H1 (cell line): ENCODE data around the gene IFT20. TPM values are rescaled to one million over a fixed set of nuclear protein-coding genes. Genes with fewer than 3 reads are reported as not detected.

Source experiments
- CHD1 ChIP-seq: IDR thresholded peaks from 2 replicates; pipeline ENCODE4 v1.6.1; 2012; ENCODE audit warnings: low read depth, low read length, improper control_type of control experiment
- CHD2 ChIP-seq: IDR thresholded peaks from 2 replicates; pipeline ENCODE4 v1.6.1; 2012; ENCODE audit warnings: low read length, improper control_type of control experiment
- CREB1 ChIP-seq: IDR thresholded peaks from 2 replicates; pipeline ENCODE4 v1.6.1; 2012; ENCODE audit warnings: inconsistent platforms
- JUN ChIP-seq: IDR thresholded peaks from 2 replicates; pipeline ENCODE4 v1.6.1; 2011; ENCODE audit warnings: low read depth, mild to moderate bottlenecking, improper control_type of control experiment, low read length
- JUND ChIP-seq: IDR thresholded peaks from 2 replicates; pipeline ENCODE4 v1.6.1; 2011; ENCODE audit warnings: mild to moderate bottlenecking, improper control_type of control experiment, low read length
- MAFK ChIP-seq: IDR thresholded peaks from 2 replicates; pipeline ENCODE4 v1.6.1; 2012; ENCODE audit warnings: low read depth, mild to moderate bottlenecking, improper control_type of control experiment, low read length
- PHF8 ChIP-seq: fragments of 200-600 bp; sonication (generic); conservative IDR thresholded peaks from 2 replicates; pipeline ENCODE4 v1.7.1; 2012; ENCODE audit warnings: low read depth, mild to moderate bottlenecking, inconsistent platforms, low read length, moderate library complexity
- POLR2A ChIP-seq, 2 experiments: IDR thresholded peaks; 1 replicate in 1 of 2; 2 replicates in 1 of 2; pipeline ENCODE4 v1.6.1; 2011; ENCODE audit warnings: low read depth in 2 of 2, low read length in 2 of 2, mild to moderate bottlenecking in 2 of 2; ENCODE audit errors: control extremely low read depth in 1 of 2
- RBBP5 ChIP-seq: IDR thresholded peaks from 2 replicates; pipeline ENCODE4 v1.7.1; 2012; ENCODE audit warnings: low read depth, mild to moderate bottlenecking, inconsistent platforms, low read length, moderate library complexity, borderline replicate concordance
- SUZ12 ChIP-seq: fragments of 200-600 bp; sonication (generic); IDR thresholded peaks from 2 replicates; pipeline ENCODE4 v1.6.1; 2012; ENCODE audit warnings: mild to moderate bottlenecking, inconsistent platforms, low read length, moderate library complexity, mixed read lengths
- polyA plus RNA-seq, 7 experiments: library from polyadenylated mRNA; depleted of rRNA in 3 of 7; stranded (reverse) in 5 of 7; unstranded in 2 of 7; fragments of >200 nt in 5 of 7; fragments of 200-250 nt in 2 of 7; gene quantifications; 1 replicate in 5 of 7; 2 replicates in 1 of 7; 4 replicates in 1 of 7; pipeline versions ENCODE4 v1.2.1 to v1.2.3, GENCODE V29; 2011 to 2013; ENCODE audit warnings: missing spikeins in 2 of 7, mixed read lengths in 2 of 7
- total RNA-seq: library from RNA; stranded (reverse); fragmentation: NEBNext Ultra II Directional; extraction: Animal tissue kit (Norgen Biotek cat#: 25700); gene quantifications from 2 replicates; pipeline ENCODE4 v1.2.1, GENCODE V29; 2021
- TF ChIP-seq, protein P1 (sequence below): fragments of 300-600 bp; sonication (generic); IDR thresholded peaks from 2 replicates; pipeline ENCODE4 v1.7.1; 2012; ENCODE audit warnings: low read length, moderate library complexity, mild to moderate bottlenecking, inconsistent platforms; ENCODE audit not compliant: insufficient replicate concordance

IFT20 gene
- total and polyA plus RNA-seq, 2 of the 8 experiments (the other 6 are each of a cell fraction or from before 2014, with no cell fraction given), result 9.0 to 21.0 TPM

DNA sequence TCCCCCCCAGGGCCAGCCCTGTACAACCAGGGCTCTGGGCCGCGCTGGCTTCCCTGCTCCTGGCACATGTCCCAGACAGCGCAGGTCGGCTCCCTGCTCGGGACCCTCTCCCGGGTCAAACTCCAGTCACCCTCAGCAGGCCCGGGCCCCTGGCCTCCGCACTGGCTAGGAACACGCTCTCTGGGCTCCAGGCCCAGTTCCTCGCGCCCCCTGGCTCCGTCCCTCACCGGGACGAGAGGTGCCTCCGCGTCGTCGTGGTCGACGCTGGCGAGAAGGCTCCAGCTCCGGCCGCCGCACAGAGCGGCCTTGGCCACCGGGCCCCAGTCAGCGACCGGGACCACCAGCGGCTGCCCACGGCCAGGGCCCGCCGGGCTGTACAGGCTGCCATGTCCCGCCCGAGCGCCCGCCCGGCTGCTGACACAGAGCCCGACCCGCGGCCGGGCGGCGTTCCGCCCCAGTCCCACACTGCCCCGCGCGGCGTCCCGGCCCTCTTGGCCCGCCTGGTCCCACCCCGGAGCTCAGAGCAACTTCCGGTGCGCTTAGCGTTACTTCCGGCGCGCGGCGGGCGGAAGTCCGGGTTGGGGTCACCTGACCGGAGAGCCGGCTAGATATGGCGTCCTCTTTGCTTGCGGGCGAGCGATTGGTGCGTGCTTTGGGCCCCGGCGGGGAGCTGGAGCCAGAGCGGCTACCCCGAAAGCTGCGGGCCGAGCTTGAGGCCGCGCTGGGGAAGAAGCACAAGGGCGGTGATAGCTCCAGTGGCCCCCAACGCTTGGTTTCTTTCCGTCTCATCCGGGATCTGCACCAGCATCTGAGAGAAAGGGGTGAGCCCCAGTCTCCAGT lies 22.0 kb upstream of the IFT20 start, which contains the start of gene POLDIP2 (continued):
- TF ChIP-seq, protein P1, sequence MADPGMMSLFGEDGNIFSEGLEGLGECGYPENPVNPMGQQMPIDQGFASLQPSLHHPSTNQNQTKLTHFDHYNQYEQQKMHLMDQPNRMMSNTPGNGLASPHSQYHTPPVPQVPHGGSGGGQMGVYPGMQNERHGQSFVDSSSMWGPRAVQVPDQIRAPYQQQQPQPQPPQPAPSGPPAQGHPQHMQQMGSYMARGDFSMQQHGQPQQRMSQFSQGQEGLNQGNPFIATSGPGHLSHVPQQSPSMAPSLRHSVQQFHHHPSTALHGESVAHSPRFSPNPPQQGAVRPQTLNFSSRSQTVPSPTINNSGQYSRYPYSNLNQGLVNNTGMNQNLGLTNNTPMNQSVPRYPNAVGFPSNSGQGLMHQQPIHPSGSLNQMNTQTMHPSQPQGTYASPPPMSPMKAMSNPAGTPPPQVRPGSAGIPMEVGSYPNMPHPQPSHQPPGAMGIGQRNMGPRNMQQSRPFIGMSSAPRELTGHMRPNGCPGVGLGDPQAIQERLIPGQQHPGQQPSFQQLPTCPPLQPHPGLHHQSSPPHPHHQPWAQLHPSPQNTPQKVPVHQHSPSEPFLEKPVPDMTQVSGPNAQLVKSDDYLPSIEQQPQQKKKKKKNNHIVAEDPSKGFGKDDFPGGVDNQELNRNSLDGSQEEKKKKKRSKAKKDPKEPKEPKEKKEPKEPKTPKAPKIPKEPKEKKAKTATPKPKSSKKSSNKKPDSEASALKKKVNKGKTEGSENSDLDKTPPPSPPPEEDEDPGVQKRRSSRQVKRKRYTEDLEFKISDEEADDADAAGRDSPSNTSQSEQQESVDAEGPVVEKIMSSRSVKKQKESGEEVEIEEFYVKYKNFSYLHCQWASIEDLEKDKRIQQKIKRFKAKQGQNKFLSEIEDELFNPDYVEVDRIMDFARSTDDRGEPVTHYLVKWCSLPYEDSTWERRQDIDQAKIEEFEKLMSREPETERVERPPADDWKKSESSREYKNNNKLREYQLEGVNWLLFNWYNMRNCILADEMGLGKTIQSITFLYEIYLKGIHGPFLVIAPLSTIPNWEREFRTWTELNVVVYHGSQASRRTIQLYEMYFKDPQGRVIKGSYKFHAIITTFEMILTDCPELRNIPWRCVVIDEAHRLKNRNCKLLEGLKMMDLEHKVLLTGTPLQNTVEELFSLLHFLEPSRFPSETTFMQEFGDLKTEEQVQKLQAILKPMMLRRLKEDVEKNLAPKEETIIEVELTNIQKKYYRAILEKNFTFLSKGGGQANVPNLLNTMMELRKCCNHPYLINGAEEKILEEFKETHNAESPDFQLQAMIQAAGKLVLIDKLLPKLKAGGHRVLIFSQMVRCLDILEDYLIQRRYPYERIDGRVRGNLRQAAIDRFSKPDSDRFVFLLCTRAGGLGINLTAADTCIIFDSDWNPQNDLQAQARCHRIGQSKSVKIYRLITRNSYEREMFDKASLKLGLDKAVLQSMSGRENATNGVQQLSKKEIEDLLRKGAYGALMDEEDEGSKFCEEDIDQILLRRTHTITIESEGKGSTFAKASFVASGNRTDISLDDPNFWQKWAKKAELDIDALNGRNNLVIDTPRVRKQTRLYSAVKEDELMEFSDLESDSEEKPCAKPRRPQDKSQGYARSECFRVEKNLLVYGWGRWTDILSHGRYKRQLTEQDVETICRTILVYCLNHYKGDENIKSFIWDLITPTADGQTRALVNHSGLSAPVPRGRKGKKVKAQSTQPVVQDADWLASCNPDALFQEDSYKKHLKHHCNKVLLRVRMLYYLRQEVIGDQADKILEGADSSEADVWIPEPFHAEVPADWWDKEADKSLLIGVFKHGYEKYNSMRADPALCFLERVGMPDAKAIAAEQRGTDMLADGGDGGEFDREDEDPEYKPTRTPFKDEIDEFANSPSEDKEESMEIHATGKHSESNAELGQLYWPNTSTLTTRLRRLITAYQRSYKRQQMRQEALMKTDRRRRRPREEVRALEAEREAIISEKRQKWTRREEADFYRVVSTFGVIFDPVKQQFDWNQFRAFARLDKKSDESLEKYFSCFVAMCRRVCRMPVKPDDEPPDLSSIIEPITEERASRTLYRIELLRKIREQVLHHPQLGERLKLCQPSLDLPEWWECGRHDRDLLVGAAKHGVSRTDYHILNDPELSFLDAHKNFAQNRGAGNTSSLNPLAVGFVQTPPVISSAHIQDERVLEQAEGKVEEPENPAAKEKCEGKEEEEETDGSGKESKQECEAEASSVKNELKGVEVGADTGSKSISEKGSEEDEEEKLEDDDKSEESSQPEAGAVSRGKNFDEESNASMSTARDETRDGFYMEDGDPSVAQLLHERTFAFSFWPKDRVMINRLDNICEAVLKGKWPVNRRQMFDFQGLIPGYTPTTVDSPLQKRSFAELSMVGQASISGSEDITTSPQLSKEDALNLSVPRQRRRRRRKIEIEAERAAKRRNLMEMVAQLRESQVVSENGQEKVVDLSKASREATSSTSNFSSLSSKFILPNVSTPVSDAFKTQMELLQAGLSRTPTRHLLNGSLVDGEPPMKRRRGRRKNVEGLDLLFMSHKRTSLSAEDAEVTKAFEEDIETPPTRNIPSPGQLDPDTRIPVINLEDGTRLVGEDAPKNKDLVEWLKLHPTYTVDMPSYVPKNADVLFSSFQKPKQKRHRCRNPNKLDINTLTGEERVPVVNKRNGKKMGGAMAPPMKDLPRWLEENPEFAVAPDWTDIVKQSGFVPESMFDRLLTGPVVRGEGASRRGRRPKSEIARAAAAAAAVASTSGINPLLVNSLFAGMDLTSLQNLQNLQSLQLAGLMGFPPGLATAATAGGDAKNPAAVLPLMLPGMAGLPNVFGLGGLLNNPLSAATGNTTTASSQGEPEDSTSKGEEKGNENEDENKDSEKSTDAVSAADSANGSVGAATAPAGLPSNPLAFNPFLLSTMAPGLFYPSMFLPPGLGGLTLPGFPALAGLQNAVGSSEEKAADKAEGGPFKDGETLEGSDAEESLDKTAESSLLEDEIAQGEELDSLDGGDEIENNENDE, result no peak
- TF ChIP-seq CHD2 (no peak), CHD1 (no peak), RBBP5 (0 out of 2 replicates have a peak, but pooled peaks have one; percentile 59), JUND (no peak), JUN (no peak), PHF8 (peak; percentile 91; the same call in 1 of the 2 replicates), POLR2A (IDR thresholded peaks at IDR 0.05; ENCODE audit: control extremely low read depth in 1 of 2, low read depth in 2 of 2, low read length in 2 of 2) (peak; percentile 60 to 91), SUZ12 (no peak), MAFK (no peak), CREB1 (peak; percentile 81)
